Activated CD4-positive, alpha-beta T cell treated with anti-CD3 and anti-CD28 coated beads, Interleukin-2, Interleukin-4, amounts not matched to agents 100 ng/mL and 50 ng/mL, durations not matched to agents 16 hours and 8 hours (primary cell): ENCODE measurements around the gene POLR3B.
"Not testable (repeated sequence)": the region's sequence is repeated elsewhere in the genome, so short reads cannot be mapped to it uniquely, and the experiment has no call there.

ENCODE experiments used
- DNase-seq: peaks from one replicate; pipeline ENCODE4 v3.0.0-alpha.2; 2020; ENCODE audit warnings: low spot score

Gene POLR3B

DNA sequence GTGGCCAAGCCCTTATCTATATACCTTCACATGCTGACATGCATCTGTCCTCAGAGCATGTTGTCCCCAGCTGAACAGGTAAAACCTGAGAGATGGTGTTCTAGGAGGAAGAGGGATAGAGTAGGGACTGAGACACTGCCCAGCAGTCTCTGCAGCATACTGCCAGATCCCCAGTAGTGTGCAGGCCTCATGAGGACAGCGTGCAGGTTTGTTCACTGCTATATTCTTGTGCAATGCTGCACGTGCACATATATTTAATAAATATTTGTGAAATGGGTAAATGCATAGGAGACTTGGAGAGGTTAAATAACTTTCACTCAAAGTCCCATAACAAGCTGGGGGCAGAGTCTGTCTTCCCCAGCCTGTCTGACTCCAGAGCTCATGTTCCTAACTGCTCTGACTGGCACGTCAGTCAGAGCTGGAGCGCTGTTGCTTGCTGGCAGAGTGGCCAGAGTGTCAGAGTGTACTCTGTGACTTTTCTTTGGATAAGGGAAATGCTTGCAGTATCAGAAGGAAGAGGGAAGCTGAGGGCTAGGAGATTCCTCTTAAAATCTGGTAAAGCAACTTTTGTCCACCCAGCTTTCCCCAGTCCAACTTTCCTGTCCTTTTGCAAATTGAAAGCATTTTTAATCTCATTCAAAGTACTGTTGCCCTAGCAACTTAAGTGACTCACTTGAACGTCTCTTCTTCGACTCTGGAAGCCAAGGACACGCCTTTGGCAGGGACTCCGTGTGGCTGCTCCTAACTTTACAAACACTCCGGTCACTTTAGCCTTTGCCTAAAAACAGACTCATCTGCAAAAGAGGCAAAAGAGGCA is 14.9 kb upstream of the POLR3B start:
- DNase-seq = no peak

- no peak for DNase-seq
Observed at GRCh38 chr12:106343214-106343528, 14.4 kb upstream of the POLR3B start.

GRCh38 chr12:106344131-106344530 is 13.4 kb upstream of the POLR3B start:
- no peak for DNase-seq

GRCh38 chr12:106345746-106346145 is 11.8 kb upstream of the POLR3B start:
- no peak for DNase-seq

DNA sequence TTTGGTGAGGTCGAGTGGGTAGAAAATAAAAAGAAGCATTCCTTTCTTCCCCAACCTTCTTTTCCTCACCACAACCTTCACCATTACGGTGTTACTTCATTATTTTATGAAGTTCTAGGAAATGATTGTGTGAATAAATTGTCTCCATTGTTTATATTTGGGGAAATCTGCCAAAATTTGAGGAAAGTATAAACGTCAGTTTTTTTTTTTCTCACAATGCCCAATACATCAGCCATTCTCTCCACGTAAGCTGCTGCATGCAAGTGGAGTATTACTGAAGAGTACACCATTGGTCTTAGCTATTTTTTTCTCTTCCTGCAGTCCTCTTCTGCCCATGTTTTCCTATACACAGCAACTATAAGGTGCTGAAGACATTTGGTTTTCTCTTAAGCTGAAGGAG is 9.1 kb upstream of the POLR3B start:
- no peak for DNase-seq

DNA sequence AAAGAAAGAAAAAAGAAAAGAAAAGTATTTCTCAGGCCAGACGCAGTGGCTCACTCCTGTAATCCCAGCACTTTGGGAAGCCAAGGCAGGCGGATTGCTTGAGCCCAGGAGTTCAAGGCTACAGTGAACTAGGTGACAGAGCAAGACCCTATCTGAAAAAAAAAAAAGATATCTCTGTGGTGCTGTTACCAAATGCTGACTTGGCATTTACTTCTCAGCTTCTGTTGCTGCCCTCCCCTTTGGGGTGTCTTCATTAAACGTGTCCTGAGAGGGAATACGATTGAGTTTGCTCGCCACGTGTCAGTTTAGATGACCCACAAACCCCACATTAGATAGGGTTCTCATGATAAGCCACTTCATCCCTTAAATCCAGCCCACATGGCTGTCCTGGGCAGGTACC is 4.4 kb upstream of the POLR3B start:
- DNase-seq = no peak

DNA sequence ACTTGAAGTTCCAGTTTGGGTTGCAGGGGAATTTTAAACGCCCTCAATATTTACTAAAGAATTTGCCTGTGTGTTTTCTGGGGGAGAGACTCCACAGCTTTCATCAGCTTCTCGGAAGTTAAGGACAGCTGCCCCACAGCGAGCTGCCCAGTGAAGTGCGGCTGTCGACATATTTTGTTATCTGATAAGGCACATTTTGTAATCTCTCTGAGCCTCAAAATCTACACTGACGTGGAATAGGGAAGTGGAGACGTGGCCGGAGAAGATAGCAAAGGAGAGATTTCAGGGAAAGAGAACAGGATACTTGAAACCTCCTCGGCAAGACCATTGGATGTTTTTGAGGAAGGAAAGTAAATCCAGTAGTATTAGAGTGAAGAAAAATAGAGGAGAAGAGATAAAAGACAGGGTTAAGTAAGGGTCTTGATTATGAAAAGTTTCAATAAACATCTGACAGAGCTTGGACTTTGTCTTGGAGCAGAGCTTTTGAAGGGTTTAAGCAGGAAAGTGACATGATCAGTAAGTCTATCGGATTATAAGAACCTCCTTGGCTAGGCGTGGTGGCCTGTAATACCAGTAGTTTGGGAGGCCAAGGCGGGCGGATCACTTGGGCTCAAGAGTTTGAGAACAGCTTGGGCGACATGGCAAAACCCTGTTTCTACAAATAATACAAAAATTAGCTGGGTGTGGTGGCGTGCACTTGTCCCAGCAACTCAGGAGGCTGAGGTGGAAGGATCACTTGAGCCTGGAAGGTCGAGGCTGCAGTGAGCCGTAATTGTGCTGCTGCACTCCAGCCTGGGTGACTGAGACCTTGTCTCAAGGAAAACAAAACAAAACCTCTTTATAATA is 1.1 kb downstream of the POLR3B start:
- no peak for DNase-seq

GRCh38 chr12:106359646-106360399 is 2.3 kb downstream of the POLR3B start:
- DNase-seq = no peak

- no peak for DNase-seq
Observed at GRCh38 chr12:106360400-106360994, 2.9 kb downstream of the POLR3B start.

- DNase-seq = no peak
Observed at GRCh38 chr12:106362971-106363370, 5.4 kb downstream of the POLR3B start.

GRCh38 chr12:106364261-106364660 is 6.7 kb downstream of the POLR3B start:
- DNase-seq = no peak

GRCh38 chr12:106369624-106370346 is 12.2 kb downstream of the POLR3B start:
- no peak for DNase-seq

DNA sequence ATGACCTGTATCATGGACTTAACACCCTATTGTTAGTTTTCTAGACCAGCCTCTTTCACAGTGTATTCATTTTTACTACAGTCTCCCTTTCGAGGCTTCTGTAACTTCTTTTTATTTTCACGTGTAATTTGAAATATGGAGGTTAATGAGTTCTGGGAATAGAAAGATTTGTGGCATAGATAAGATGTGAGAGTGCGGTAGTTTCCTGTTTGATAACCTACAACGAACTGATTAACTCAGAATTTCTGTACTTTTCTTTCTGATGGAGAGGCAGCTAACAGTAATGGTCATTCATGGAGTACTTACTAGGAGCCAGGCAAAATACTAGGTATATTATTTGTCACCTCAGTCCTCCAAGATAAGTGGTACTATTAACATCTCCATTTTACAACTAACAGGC is 21.2 kb downstream of the POLR3B start:
- DNase-seq = no peak

DNA sequence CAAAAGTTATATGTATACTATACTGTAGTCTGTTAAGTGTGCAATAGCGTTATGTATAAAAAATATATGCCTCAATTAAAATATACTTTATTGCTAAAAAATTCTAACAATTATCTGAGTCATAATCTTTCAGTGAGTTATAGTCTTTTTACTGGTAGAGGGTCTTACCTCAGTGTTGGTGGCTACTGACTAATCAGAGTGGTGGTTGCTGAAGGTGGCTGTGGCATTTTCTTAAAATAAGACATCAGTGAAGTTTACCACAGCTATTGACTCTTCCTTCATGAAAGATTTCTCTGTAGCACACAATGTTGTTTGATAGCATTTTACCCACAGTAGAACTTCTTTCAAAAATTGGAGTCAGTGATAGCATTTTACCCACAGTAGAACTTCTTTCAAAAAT is 23.4 kb downstream of the POLR3B start:
- DNase-seq = no peak

DNA sequence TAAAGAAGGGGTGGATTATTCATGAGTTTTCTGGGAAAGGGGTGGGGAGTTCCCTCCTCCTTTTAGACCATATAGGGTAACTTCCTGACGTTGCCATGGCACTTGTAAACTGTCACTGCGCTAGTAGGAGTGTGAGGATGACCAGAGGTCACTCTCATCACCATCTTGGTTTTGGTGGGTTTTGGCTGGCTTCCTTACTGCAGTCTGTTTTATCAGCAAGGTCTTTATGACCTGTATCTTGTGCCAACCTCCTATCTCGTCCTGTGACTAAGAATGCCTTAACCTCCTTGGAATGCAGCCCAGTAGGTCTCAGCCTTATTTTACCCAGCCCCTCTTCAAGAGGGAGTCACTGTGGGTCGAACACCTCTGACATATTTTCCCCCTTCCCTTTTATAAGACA is 24.3 kb downstream of the POLR3B start:
- not testable (repeated sequence) for DNase-seq

- no peak for DNase-seq
Observed at GRCh38 chr12:106386813-106387535, 29.4 kb downstream of the POLR3B start.

DNA sequence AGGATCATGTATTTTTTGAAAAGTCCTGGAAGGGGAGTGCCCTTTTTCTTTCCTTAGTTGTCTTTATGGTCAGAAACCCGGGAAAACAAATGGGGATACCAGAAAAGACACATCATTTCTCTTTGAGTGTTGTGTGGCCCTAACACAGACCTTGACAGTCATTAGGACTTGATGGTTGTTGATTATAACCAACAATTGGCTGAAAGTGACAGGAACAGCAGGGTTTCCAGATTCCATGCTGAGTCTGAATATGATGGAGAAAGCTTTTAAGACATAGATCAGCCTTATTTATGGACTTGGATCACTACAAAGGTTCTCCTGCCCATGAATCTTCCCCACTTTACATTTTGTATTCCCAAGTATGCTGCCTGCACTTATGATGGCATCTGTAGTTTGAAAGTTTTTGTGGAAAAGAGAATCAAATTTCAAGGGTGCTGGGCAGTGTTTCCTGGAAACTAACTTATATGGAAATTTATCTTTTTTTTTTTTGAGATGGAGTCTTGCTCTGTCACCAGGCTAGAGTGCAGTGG is 30.4 kb downstream of the POLR3B start:
- no peak for DNase-seq

DNA sequence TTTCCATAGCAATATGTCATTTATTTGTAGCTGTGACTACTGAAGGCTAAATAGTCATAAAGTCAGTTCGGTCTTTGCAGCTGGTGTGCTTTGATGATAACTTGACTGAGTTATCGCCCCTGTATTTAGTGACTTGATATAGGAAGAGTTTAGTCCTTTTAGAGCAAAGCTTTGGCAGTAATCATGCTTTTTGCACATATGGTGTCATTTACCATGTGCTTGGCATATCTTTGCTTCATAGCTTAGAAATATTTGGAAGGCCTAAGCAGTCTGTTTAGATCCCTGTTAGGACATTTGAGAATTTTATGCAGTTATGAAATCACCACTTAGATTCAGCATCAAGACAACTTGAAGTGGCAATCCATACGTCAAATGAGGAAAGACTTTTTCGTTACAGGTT is 31.6 kb downstream of the POLR3B start:
- no peak for DNase-seq

- no peak for DNase-seq
Observed at GRCh38 chr12:106392759-106393158, 35.2 kb downstream of the POLR3B start.

- DNase-seq = peak; percentile 2
Observed at GRCh38 chr12:106409878-106410277, 52.3 kb downstream of the POLR3B start.

DNA sequence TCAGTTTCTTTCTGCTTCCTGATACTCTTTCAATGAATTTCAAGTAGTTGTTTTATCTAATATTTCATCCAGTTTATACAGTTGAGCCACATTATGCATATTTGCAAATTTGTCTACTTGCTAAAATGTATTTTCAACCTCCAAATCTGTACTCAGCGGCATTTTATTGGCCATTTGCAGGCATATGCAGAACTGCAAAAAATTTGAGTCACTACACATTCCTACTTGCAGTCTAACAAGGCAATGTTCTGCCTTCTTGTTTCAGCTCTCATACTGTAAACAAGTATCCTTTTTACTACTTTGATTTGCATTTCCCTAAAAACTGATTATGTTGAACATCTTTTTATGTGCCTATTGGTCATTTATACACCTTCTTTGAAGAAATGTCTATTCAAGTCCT is 55.0 kb downstream of the POLR3B start:
- no peak for DNase-seq
